Anterior cingulate cortex (tissue), 58 donors: ENCODE data around the gene RAG1.
"Not testable (repeated sequence)": the region's sequence is repeated elsewhere in the genome, so short reads cannot be mapped to it uniquely, and the experiment has no call there.

ENCODE experiments used
- DNase-seq, 58 donors: peaks; one replicate each; lab custom pipeline; 2025; lab: John Stamatoyannopoulos, UW

Gene RAG1

GRCh38 chr11:36567694-36568093, at the start of gene RAG1:
TSS of gene RAG1 (plus strand) at chr11:36568007. CDS start at chr11:36573305, 5,298 bp downstream.
- no peak for DNase-seq

DNA sequence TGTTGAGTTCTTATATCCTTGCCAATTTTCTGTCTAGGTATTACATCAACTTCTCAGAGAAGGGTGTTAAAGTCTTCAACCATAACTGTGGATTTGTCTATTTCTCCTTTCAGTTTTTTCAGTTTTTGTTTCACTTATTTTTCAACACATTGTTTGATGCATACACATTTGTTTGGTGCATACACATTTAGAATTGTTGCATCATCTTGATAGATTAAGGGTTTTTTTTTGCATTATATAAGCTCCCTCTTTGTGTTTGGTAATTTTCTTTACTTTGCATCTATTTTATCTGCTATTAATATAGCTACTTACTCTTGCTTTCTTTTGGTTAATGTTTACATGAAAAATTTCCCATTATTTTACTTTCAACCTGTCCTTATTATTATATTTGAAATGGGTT, 37.0 kb upstream of the RAG1 start:
- DNase-seq, result no peak

GRCh38 chr11:36532941-36533601, 34.7 kb upstream of the RAG1 start:
- no peak for DNase-seq

- no peak for DNase-seq
Observed at GRCh38 chr11:36534276-36534840, 33.4 kb upstream of the RAG1 start.

DNA sequence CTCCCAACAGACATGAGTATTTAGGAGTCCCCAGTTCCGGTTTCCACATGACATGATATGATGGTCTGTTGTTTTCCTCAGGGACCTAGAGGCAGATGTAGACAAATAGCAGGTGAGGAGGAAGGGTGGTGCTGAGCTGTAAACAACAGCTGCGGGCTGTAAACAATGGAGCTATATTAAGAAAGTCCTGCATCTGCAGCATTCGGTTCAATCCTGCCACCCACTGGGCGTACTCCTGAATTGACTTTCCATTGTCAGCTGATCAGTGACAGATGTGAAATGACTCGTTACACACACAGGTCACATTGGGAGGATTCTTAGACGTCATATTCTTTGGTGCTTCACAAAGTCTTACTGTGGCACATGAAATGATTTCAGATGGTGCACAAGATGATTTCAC, 26.8 kb upstream of the RAG1 start:
- DNase-seq, result peak in 17 of 58 donors; percentile 2 to 40 (median 9)

- DNase-seq, result no peak
Observed at GRCh38 chr11:36550385-36551115, 17.3 kb upstream of the RAG1 start.

DNA sequence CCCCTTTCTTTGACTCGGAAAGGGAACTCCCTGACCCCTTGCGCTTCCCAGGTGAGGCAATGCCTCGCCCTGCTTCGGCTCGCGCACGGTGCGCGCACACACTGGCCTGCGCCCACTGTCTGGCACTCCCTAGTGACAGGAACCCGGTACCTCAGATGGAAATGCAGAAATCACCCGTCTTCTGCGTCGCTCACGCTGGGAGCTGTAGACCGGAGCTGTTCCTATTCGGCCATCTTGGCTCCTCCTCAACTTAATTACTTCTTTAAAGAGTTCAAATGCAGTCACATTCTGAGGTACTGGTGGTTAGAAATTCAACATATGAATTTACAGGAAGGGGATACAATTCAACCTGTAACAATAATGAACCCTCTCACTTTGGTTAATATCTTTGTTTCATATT, 10.4 kb upstream of the RAG1 start:
- not testable (repeated sequence) for DNase-seq

- no peak for DNase-seq
Observed at GRCh38 chr11:36557991-36558390, 9.8 kb upstream of the RAG1 start.

GRCh38 chr11:36558571-36559413, 9.0 kb upstream of the RAG1 start:
- DNase-seq, result no peak

- peak in 45 of 58 donors; percentile 3 to 73 (median 27) for DNase-seq
Observed at GRCh38 chr11:36564376-36565030, 3.3 kb upstream of the RAG1 start.

DNA sequence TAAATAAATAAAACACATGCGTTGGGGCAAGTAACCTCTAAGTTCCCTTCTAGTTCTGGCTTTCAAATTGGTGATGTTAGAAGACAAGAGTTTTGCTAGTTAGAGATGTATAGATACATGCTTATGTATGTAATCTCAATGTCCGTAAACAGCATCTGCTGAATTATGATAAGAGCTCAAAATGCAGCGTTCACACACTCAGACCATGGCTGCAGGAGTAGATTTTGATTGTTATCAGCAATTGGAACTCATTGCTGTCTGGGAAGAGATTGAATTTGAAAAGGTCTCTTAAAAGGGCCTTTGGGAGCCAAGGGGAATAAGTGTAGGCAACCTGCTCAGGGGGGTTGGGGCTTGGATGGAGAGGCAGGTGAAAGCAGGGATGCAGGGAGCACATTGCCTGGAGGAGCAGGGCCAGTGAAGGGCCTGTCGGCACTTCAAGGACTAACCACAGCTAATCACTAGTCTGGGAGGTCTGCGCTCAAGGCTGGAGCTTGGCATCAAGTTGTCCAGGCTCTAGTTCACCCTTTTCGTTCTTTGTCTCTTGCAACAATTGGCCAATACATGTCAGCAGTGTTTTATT, 2.7 kb upstream of the RAG1 start:
- no peak for DNase-seq

GRCh38 chr11:36566407-36567053, 1.3 kb upstream of the RAG1 start:
- DNase-seq, result no peak

DNA sequence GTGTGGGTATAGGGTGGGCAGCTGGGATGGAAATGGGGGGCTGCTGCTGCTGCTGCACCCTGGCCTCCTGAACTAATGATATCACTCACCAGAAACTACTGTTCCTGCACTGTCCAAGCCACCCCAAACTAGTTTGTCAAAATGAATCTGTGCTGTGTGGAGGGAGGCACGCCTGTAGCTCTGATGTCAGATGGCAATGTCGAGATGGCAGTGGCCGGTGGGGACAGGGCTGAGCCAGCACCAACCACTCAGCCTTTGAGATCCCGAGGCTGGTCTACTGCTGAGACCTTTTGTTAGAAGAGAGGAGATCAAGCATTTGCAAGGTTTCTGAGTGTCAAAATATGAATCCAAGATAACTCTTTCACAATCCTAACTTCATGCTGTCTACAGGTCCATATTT, 1.3 kb downstream of the RAG1 start:
- DNase-seq, result no peak

GRCh38 chr11:36574486-36574885, 6.7 kb downstream of the RAG1 start:
- no peak for DNase-seq

DNA sequence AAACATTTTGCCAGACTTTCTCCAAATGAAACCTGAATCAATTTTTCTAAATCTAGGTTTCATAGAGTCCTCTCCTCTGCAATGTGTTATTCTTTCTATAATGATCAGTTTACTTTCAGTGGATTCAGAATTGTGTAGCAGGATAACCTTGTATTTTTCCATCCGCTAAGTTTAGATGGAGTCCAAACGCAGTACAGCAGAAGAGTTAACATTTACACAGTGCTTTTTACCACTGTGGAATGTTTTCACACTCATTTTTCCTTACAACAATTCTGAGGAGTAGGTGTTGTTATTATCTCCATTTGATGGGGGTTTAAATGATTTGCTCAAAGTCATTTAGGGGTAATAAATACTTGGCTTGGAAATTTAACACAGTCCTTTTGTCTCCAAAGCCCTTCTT, 9.6 kb downstream of the RAG1 start:
- no peak for DNase-seq

DNA sequence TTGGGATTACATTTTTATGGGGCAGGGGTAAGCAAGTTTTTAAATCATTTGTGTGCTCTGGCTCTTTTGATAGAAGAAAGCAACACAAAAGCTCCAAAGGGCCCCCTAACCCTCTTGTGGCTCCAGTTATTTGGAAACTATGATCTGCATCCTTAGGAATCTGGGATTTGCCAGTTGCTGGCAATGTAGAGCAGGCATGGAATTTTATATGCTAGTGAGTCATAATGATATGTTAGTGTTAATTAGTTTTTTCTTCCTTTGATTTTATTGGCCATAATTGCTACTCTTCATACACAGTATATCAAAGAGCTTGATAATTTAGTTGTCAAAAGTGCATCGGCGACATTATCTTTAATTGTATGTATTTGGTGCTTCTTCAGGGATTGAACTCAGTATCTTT, 10.1 kb downstream of the RAG1 start:
- no peak for DNase-seq

DNA sequence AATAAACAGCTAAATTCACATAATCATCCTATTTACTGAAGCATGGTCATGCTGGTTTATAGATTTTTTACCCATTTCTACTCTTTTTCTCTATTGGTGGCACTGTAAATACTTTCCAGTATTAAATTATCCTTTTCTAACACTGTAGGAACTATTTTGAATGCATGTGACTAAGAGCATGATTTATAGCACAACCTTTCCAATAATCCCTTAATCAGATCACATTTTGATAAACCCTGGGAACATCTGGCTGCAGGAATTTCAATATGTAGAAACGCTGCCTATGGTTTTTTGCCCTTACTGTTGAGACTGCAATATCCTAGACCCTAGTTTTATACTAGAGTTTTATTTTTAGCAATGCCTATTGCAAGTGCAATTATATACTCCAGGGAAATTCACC, 10.7 kb downstream of the RAG1 start:
- DNase-seq, result no peak

DNA sequence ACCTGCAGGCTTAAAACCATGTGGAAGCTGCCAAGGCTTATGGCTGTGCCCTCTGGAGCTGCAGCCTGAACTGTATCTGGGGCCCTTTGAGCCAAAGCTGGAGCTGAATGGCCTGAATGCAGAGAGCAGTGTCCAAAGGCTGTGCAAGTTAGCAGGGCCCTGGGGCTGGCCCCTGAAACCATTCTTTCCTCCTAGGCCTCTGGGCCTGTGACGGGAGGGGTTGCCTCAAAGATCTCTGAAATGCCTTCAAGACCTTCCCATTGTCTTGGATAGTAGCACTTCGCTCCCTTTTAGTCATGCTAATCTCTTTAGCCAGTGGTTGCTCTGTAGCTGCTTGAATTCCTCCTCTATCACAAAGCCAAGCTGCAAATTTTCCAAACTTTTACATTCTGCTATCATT, 13.7 kb downstream of the RAG1 start:
- DNase-seq, result no peak

- no peak for DNase-seq
Observed at GRCh38 chr11:36583667-36584066, 15.9 kb downstream of the RAG1 start.

DNA sequence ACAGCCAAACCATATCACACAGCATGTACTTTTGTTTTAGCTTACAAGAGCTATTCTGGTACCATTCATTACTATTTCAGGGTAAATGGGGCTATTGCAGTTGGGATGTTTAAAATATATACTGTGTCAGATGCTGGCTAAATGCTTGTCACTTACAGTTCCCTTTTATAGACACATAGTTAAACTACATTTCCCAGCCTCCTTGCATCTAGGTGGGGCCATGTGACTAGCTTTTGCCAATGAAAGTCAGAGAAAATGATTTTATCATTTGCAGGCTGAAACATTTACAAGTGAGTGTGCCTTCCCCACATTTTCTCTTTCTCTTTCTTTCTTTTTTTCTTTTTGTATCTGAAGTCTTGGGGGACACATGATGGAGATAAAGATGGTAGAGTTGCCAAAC, 18.7 kb downstream of the RAG1 start:
- no peak for DNase-seq
